ENCODE results near the gene CMTM4.
"Not testable (repeated sequence)": the region's sequence is repeated elsewhere in the genome, so short reads cannot be mapped to it uniquely, and the experiment has no call there.

The CMTM4 gene

GRCh38 chr16:66612422-66612821 lies 84.1 kb downstream of the CMTM4 start:
- Histone ChIP-seq H3K79me2 (ENCODE audit: insufficient read depth, low read length) (peaks cover 28% of the 10 kb centered on the region), H3F3A (ENCODE audit: low read depth) (no peaks in the 10 kb centered on the region; the same call in 1 of the 2 replicates), H3K9ac (ENCODE audit: low read depth, low read length, poor library complexity, severe bottlenecking) (no peak overlapping the region), H3K4me2 (ENCODE audit: low read depth, low read length, poor library complexity, severe bottlenecking) (no peak overlapping the region), H4K20me1 (ENCODE audit: insufficient read depth, low read length, poor library complexity, severe bottlenecking) (peaks cover 30% of the 10 kb centered on the region), H3K9me2 (replicated peaks; ENCODE audit: low read depth, low read length) (no peaks in the 10 kb centered on the region), H3K4me3 (ENCODE audit: low read length, poor library complexity, severe bottlenecking) (no peak overlapping the region), H3K36me3 (ENCODE audit: insufficient read depth, low read length) (peaks cover 53% of the 10 kb centered on the region; the same call in 1 of the 2 replicates), H3K9me3 (ENCODE audit: insufficient read depth, low read depth, low read length) (no peaks in the 10 kb centered on the region), H3K4me1 (ENCODE audit: insufficient read depth, low read length, poor library complexity, severe bottlenecking) (peaks cover 21% of the 10 kb centered on the region), H3K27me3 (ENCODE audit: insufficient read depth, low read length, poor library complexity, severe bottlenecking) (no peaks in the 10 kb centered on the region), H2AFZ (ENCODE audit: low read length) (no peak overlapping the region)
- TF ChIP-seq EZH2phosphoT487 (IDR thresholded peaks at IDR 0.05; ENCODE audit: borderline replicate concordance) (no peak), CTCF (conservative IDR thresholded peaks at IDR 0.05; ENCODE audit: low read length) (no peak)

GRCh38 chr16:66611911-66612310 lies 84.6 kb downstream of the CMTM4 start:
- H3K9me3 ChIP-seq (ENCODE audit: insufficient read depth, low read depth, low read length); H3K4me2 ChIP-seq (ENCODE audit: low read depth, low read length, poor library complexity, severe bottlenecking); H3K27me3 ChIP-seq (ENCODE audit: insufficient read depth, low read length, poor library complexity, severe bottlenecking); H2AFZ ChIP-seq (ENCODE audit: low read length); H3K9ac ChIP-seq (ENCODE audit: low read depth, low read length, poor library complexity, severe bottlenecking); H3K4me3 ChIP-seq (ENCODE audit: low read length, poor library complexity, severe bottlenecking); H3F3A ChIP-seq (ENCODE audit: low read depth); H3K9me2 ChIP-seq (replicated peaks; ENCODE audit: low read depth, low read length): not testable (repeated sequence)
- H3K36me3 ChIP-seq (ENCODE audit: insufficient read depth, low read length) = peaks cover 53% of the 10 kb centered on the region; the same call in 1 of the 2 replicates
- peaks cover 26% of the 10 kb centered on the region for H3K4me1 ChIP-seq (ENCODE audit: insufficient read depth, low read length, poor library complexity, severe bottlenecking)
- peaks cover 33% of the 10 kb centered on the region for H3K79me2 ChIP-seq (ENCODE audit: insufficient read depth, low read length)
- peaks cover 35% of the 10 kb centered on the region for H4K20me1 ChIP-seq (ENCODE audit: insufficient read depth, low read length, poor library complexity, severe bottlenecking)

GRCh38 chr16:66610111-66610820 lies 86.3 kb downstream of the CMTM4 start:
- Histone ChIP-seq H3K9me3 (ENCODE audit: insufficient read depth, low read depth, low read length) (no peaks in the 10 kb centered on the region), H3K4me2 (ENCODE audit: low read depth, low read length, poor library complexity, severe bottlenecking) (no peak overlapping the region), H3K9me2 (replicated peaks; ENCODE audit: low read depth, low read length) (no peaks in the 10 kb centered on the region), H4K20me1 (ENCODE audit: insufficient read depth, low read length, poor library complexity, severe bottlenecking) (peaks cover 51% of the 10 kb centered on the region), H3K27me3 (ENCODE audit: insufficient read depth, low read length, poor library complexity, severe bottlenecking) (peaks cover 1% of the 10 kb centered on the region), H3K36me3 (ENCODE audit: insufficient read depth, low read length) (peaks cover 53% of the 10 kb centered on the region; the same call in 1 of the 2 replicates), H3K4me1 (ENCODE audit: insufficient read depth, low read length, poor library complexity, severe bottlenecking) (peaks cover 38% of the 10 kb centered on the region), H3K4me3 (ENCODE audit: low read length, poor library complexity, severe bottlenecking) (no peak overlapping the region), H3K9ac (ENCODE audit: low read depth, low read length, poor library complexity, severe bottlenecking) (no peak overlapping the region), H2AFZ (ENCODE audit: low read length) (no peak overlapping the region), H3F3A (ENCODE audit: low read depth) (no peaks in the 10 kb centered on the region; the same call in 1 of the 2 replicates), H3K79me2 (ENCODE audit: insufficient read depth, low read length) (peaks cover 50% of the 10 kb centered on the region)
- TF ChIP-seq CTCF (conservative IDR thresholded peaks at IDR 0.05; ENCODE audit: low read length) = no peak
- no peak for TF ChIP-seq EZH2phosphoT487 (IDR thresholded peaks at IDR 0.05; ENCODE audit: borderline replicate concordance)

GRCh38 chr16:66609139-66609510 lies 87.4 kb downstream of the CMTM4 start:
- Histone ChIP-seq H3K4me2 (ENCODE audit: low read depth, low read length, poor library complexity, severe bottlenecking) (peak overlapping the region; percentile 94), H4K20me1 (ENCODE audit: insufficient read depth, low read length, poor library complexity, severe bottlenecking) (peaks cover 55% of the 10 kb centered on the region), H3K4me1 (ENCODE audit: insufficient read depth, low read length, poor library complexity, severe bottlenecking) (peaks cover 38% of the 10 kb centered on the region), H3K9me2 (replicated peaks; ENCODE audit: low read depth, low read length) (no peaks in the 10 kb centered on the region), H3K9me3 (ENCODE audit: insufficient read depth, low read depth, low read length) (no peaks in the 10 kb centered on the region), H2AFZ (ENCODE audit: low read length) (no peak overlapping the region), H3K79me2 (ENCODE audit: insufficient read depth, low read length) (peaks cover 56% of the 10 kb centered on the region), H3F3A (ENCODE audit: low read depth) (peaks cover under 1% of the 10 kb centered on the region; the same call in 1 of the 2 replicates), H3K36me3 (ENCODE audit: insufficient read depth, low read length) (peaks cover 48% of the 10 kb centered on the region; the same call in 1 of the 2 replicates), H3K9ac (ENCODE audit: low read depth, low read length, poor library complexity, severe bottlenecking) (peak overlapping the region; percentile 68), H3K4me3 (ENCODE audit: low read length, poor library complexity, severe bottlenecking) (peak overlapping the region; percentile 60), H3K27me3 (ENCODE audit: insufficient read depth, low read length, poor library complexity, severe bottlenecking) (peaks cover 6% of the 10 kb centered on the region)
- TF ChIP-seq CTCF (conservative IDR thresholded peaks at IDR 0.05; ENCODE audit: low read length) (no peak), EZH2phosphoT487 (IDR thresholded peaks at IDR 0.05; ENCODE audit: borderline replicate concordance) (no peak)
